H1 (cell line): ENCODE measurements around the gene RUFY1. TPM values are rescaled to one million over a fixed set of nuclear protein-coding genes. Genes with fewer than 3 reads are reported as not detected.

Experiments
- CTCF ChIA-PET: fragments of 300-600 bp; sonication (Branson Sonifier 250); formaldehyde crosslinking; loops from one replicate; lab custom pipeline; 2021; ENCODE audit not compliant: partially characterized antibody; lab: Charles Lee
- POLR2A ChIA-PET: fragments of 300-600 bp; sonication (Branson Sonifier 250); formaldehyde crosslinking; loops from one replicate; lab custom pipeline; 2021; ENCODE audit warnings: inconsistent platforms; ENCODE audit not compliant: partially characterized antibody; lab: Charles Lee
- DNase-seq, 2 experiments: peaks; one replicate each; pipeline versions ENCODE4 v3.0.0 to v3.0.0-alpha.2; 2010 to 2022; ENCODE audit warnings: low spot score in 2 of 2, low read depth in 1 of 2, mixed read lengths in 1 of 2
- FAIRE-seq: peaks from 2 replicates; lab custom pipeline; 2011; peaks lifted over from hg19 to GRCh38; lab: Jason Lieb, UNC
- H2AFZ ChIP-seq: 2 replicates; pipeline ENCODE4 v1.8.1; 2012; ENCODE audit warnings: low read length, inconsistent platforms
- H2AK5ac ChIP-seq: 2 replicates; pipeline ENCODE4 v1.6.1; 2013; ENCODE audit warnings: low read depth, low read length
- H2BK120ac ChIP-seq: replicated peaks from 2 replicates; pipeline ENCODE3; 2013; ENCODE audit warnings: low read depth, low read length, inconsistent platforms
- H2BK12ac ChIP-seq: 2 replicates; pipeline ENCODE4 v1.6.1; 2013; ENCODE audit warnings: low read depth, low read length
- H2BK15ac ChIP-seq: 2 replicates; pipeline ENCODE4 v1.6.1; 2013; ENCODE audit warnings: low read length
- H2BK20ac ChIP-seq: 2 replicates; pipeline ENCODE4 v1.6.1; 2013; ENCODE audit warnings: low read length
- H2BK5ac ChIP-seq: 2 replicates; pipeline ENCODE4 v1.6.1; 2013; ENCODE audit warnings: low read depth, low read length
- H3K14ac ChIP-seq: 2 replicates; pipeline ENCODE4 v1.6.1; 2013; ENCODE audit warnings: inconsistent platforms; ENCODE audit not compliant: insufficient read length
- H3K18ac ChIP-seq: 2 replicates; pipeline ENCODE4 v1.6.1; 2013; ENCODE audit warnings: low read length; ENCODE audit errors: extremely low read depth
- H3K23ac ChIP-seq: 2 replicates; pipeline ENCODE4 v1.6.1; 2013; ENCODE audit warnings: inconsistent platforms; ENCODE audit not compliant: insufficient read length
- H3K23me2 ChIP-seq: 2 replicates; pipeline ENCODE4 v1.6.1; 2013; ENCODE audit warnings: low read depth, low read length
- H3K27ac ChIP-seq: 2 replicates; pipeline ENCODE4 v1.6.1; 2011; ENCODE audit warnings: low read depth, low read length, inconsistent platforms
- H3K27me3 ChIP-seq, 4 experiments: replicated peaks in 1 of 4; 1 replicate in 1 of 4; 2 replicates in 3 of 4; pipeline versions ENCODE4 v1.6.1 to v1.8.1; 2011 to 2013; ENCODE audit warnings: low read length in 3 of 4, mild to moderate bottlenecking in 3 of 4, inconsistent platforms in 2 of 4, mixed read lengths in 2 of 4, moderate library complexity in 1 of 4; ENCODE audit not compliant: control insufficient read depth in 3 of 4, insufficient read depth in 3 of 4; ENCODE audit errors: extremely low read depth in 1 of 4
- H3K36me3 ChIP-seq, 4 experiments: 2 replicates each; pipeline versions ENCODE4 v1.6.1 to v1.8.1; 2011 to 2013; ENCODE audit warnings: mild to moderate bottlenecking in 4 of 4, low read length in 3 of 4, moderate library complexity in 2 of 4, control low read depth in 1 of 4, inconsistent platforms in 1 of 4; ENCODE audit not compliant: insufficient read depth in 4 of 4, control insufficient read depth in 2 of 4
- H3K4ac ChIP-seq: replicated peaks from 2 replicates; pipeline ENCODE3; 2013; ENCODE audit warnings: low read length, low read depth, mixed read lengths, inconsistent platforms; ENCODE audit not compliant: insufficient read length
- H3K4me1 ChIP-seq, 4 experiments: replicated peaks in 1 of 4; 1 replicate in 1 of 4; 2 replicates in 3 of 4; pipeline versions ENCODE4 v1.6.1 to v1.8.1; 2011 to 2013; ENCODE audit warnings: low read length in 3 of 4, inconsistent platforms in 2 of 4, mixed read lengths in 1 of 4; ENCODE audit not compliant: insufficient read depth in 4 of 4, control insufficient read depth in 3 of 4
- H3K4me2 ChIP-seq, 2 experiments: 2 replicates each; pipeline versions ENCODE4 v1.6.1 to v1.8.1; 2011 to 2013; ENCODE audit warnings: low read depth in 2 of 2, low read length in 2 of 2, control low read depth in 1 of 2, inconsistent platforms in 1 of 2, mild to moderate bottlenecking in 1 of 2; ENCODE audit not compliant: insufficient read depth in 1 of 2
- H3K4me3 ChIP-seq, 4 experiments: fragments of 200-600, 300-600 bp in 1 of 4; sonication (generic), shearing (Covaris generic), sonication (Bioruptor Twin) in 1 of 4; 2 replicates each; pipeline versions ENCODE4 v1.5.1 to v1.8.1; 2011 to 2016; ENCODE audit warnings: low read length in 4 of 4, low read depth in 3 of 4, control low read depth in 2 of 4, inconsistent platforms in 2 of 4, mild to moderate bottlenecking in 2 of 4, mixed read lengths in 1 of 4, moderate library complexity in 1 of 4; ENCODE audit not compliant: insufficient read depth in 2 of 4; ENCODE audit errors: extremely low read depth in 1 of 4
- H3K56ac ChIP-seq: replicated peaks from 2 replicates; pipeline ENCODE3; 2013; ENCODE audit warnings: low read depth, mild to moderate bottlenecking, mixed read lengths, low read length, inconsistent platforms; ENCODE audit not compliant: insufficient read length
- H3K79me1 ChIP-seq: 2 replicates; pipeline ENCODE4 v1.6.1; 2013; ENCODE audit warnings: low read depth, low read length, control low read depth
- H3K79me2 ChIP-seq, 2 experiments: 2 replicates each; pipeline versions ENCODE4 v1.6.1 to v1.8.1; 2012 to 2013; ENCODE audit warnings: low read length in 2 of 2, mild to moderate bottlenecking in 2 of 2, inconsistent platforms in 1 of 2; ENCODE audit not compliant: insufficient read depth in 2 of 2, control insufficient read depth in 1 of 2
- H3K9ac ChIP-seq, 4 experiments: replicated peaks in 1 of 4; 1 replicate in 1 of 4; 2 replicates in 3 of 4; pipeline versions ENCODE4 v1.6.1 to v1.8.1; 2011 to 2013; ENCODE audit warnings: low read depth in 3 of 4, low read length in 3 of 4, control low read depth in 2 of 4, mild to moderate bottlenecking in 2 of 4, moderate library complexity in 2 of 4, inconsistent platforms in 1 of 4; ENCODE audit errors: extremely low read depth in 1 of 4
- H3K9me3 ChIP-seq, 2 experiments: 2 replicates each; pipeline versions ENCODE4 v1.6.1 to v1.8.1; 2012 to 2013; ENCODE audit warnings: mild to moderate bottlenecking in 2 of 2, moderate library complexity in 2 of 2, control low read depth in 1 of 2, inconsistent platforms in 1 of 2, low read depth in 1 of 2, low read length in 1 of 2, mixed read lengths in 1 of 2; ENCODE audit not compliant: insufficient read depth in 2 of 2
- H4K20me1 ChIP-seq, 2 experiments: replicated peaks in 1 of 2; 2 replicates each; pipeline versions ENCODE3 to v1.8.1; 2011 to 2013; ENCODE audit warnings: inconsistent platforms in 2 of 2, low read length in 2 of 2, mild to moderate bottlenecking in 1 of 2; ENCODE audit not compliant: insufficient read depth in 2 of 2, control insufficient read depth in 1 of 2
- H4K5ac ChIP-seq: 2 replicates; pipeline ENCODE4 v1.6.1; 2013; ENCODE audit warnings: low read length, low read depth, mixed read lengths, inconsistent platforms; ENCODE audit not compliant: insufficient read length
- H4K8ac ChIP-seq: 2 replicates; pipeline ENCODE4 v1.8.0; 2013; ENCODE audit warnings: mild to moderate bottlenecking, moderate library complexity, low read length, inconsistent platforms; ENCODE audit not compliant: insufficient read depth; ENCODE audit errors: extremely low read depth
- H4K91ac ChIP-seq: replicated peaks from 2 replicates; pipeline ENCODE3; 2013; ENCODE audit warnings: low read length, mixed read lengths, inconsistent platforms; ENCODE audit not compliant: insufficient read length
- BCL11A ChIP-seq, 2 experiments: IDR thresholded peaks; one replicate each; pipeline ENCODE4 v1.6.1; 2011; ENCODE audit warnings: low read depth in 2 of 2, low read length in 2 of 2, mild to moderate bottlenecking in 2 of 2
- CHD2 ChIP-seq: IDR thresholded peaks from 2 replicates; pipeline ENCODE4 v1.6.1; 2012; ENCODE audit warnings: low read length, improper control_type of control experiment
- CTBP2 ChIP-seq: IDR thresholded peaks from 2 replicates; pipeline ENCODE4 v1.7.0; 2011; ENCODE audit warnings: borderline replicate concordance, mild to moderate bottlenecking, moderate library complexity, mixed read lengths, low read length; ENCODE audit not compliant: insufficient read depth, insufficient read length
- KDM5A ChIP-seq: fragments of 200-600 bp; IDR thresholded peaks from 2 replicates; pipeline ENCODE4 v1.7.1; 2012; ENCODE audit warnings: mild to moderate bottlenecking, low read length, inconsistent platforms, mixed read lengths
- SIN3A ChIP-seq, 2 experiments: IDR thresholded peaks in 1 of 2; conservative IDR thresholded peaks in 1 of 2; 2 replicates each; pipeline ENCODE4 v1.6.1; 2011 to 2012; ENCODE audit warnings: low read length in 2 of 2, improper control_type of control experiment in 1 of 2, low read depth in 1 of 2, mild to moderate bottlenecking in 1 of 2
- SP4 ChIP-seq: IDR thresholded peaks from 2 replicates; pipeline ENCODE4 v1.6.1; 2012; ENCODE audit warnings: low read length, inconsistent platforms
- WGBS, 2 experiments: shearing (Covaris generic) in 1 of 2; methylation state at CpG; one replicate each; pipeline versions ENCODE4 v1.1.6 to v1.1.7; 2013 to 2015; ENCODE audit warnings: low lambda C conversion rate in 2 of 2, mixed read lengths in 2 of 2, inconsistent platforms in 1 of 2, low coverage in 1 of 2, missing lambda C conversion rate in 1 of 2; ENCODE audit not compliant: insufficient replicate concordance in 2 of 2, insufficient coverage in 1 of 2, insufficient read length in 1 of 2; ENCODE audit errors: extremely low coverage in 1 of 2, missing lambda C conversion rate in 1 of 2; 5-methylcytosine and 5-hydroxymethylcytosine counted together
- polyA plus RNA-seq, 7 experiments: library from polyadenylated mRNA; depleted of rRNA in 3 of 7; stranded (reverse) in 5 of 7; unstranded in 2 of 7; fragments of >200 nt in 5 of 7; fragments of 200-250 nt in 2 of 7; gene quantifications; 1 replicate in 5 of 7; 2 replicates in 1 of 7; 4 replicates in 1 of 7; pipeline versions ENCODE4 v1.2.1 to v1.2.3, GENCODE V29; 2011 to 2013; ENCODE audit warnings: missing spikeins in 2 of 7, mixed read lengths in 2 of 7
- total RNA-seq: library from RNA; stranded (reverse); fragmentation: NEBNext Ultra II Directional; extraction: Animal tissue kit (Norgen Biotek cat#: 25700); gene quantifications from 2 replicates; pipeline ENCODE4 v1.2.1, GENCODE V29; 2021

The RUFY1 gene
- total and polyA plus RNA-seq, 2 of the 8 experiments (the other 6 are each of a cell fraction or from before 2014, with no cell fraction given) = 22.4 to 29.5 TPM

DNA sequence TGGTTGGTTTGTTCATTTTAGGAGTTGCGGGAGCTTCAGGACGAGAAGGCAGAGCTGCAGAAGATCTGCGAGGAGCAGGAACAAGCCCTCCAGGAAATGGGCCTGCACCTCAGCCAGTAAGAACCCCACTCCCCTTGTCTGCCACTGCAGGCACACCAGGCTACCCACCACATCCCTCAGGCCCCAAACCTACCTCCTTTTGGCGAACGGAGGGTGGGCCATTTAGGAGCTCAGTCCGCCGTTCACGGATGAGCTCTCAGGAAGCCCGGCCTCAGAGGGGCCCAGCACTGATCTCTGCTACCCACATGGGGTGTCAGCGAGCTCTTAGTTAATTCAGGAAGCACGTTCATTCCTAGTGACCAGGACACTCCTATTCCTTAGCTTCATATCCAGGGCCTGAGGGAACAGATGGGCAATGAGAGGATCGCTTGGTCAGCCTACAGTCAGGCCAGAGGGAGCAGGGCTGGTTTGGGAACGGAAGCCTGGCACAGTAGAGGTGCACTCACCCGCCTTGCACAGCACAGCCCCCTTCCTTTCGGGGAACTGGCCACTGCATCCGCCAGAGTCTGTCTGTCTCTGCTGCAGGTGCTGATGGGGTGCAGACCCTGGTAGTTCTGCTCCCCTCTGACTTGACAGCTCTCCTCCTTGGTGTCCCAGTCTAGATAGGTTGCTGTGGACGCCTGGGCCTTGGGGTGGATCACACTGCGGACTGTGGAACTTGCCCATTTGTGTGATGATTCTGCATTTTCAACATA lies 51.7 kb downstream of the RUFY1 start:
- TF ChIP-seq SP4 = no peak
- TF ChIP-seq BCL11A (IDR thresholded peaks at IDR 0.05; ENCODE audit: low read depth in 2 of 2, low read length in 2 of 2) = no peak
- no peak for TF ChIP-seq CHD2
- no peak for TF ChIP-seq CTBP2
- no peak for TF ChIP-seq KDM5A
- no peak for TF ChIP-seq SIN3A (conservative IDR thresholded peaks at IDR 0.05 in 1 of 2, IDR thresholded peaks at IDR 0.05 in 1 of 2; ENCODE audit: low read depth in 1 of 2, low read length in 2 of 2)
- Histone ChIP-seq H2AFZ (no peak overlapping the region), H3K23ac (no peak overlapping the region), H2BK120ac (no peak overlapping the region), H3K27ac (no peak overlapping the region), H3K56ac (no peak overlapping the region), H2BK20ac (no peak overlapping the region), H3K18ac (no peak overlapping the region), H4K8ac (no peak overlapping the region), H3K79me2 (no peaks in the 10 kb centered on the region), H3K9me3 (no peaks in the 10 kb centered on the region), H3K14ac (no peak overlapping the region), H3K79me1 (no peaks in the 10 kb centered on the region), H3K4me1 (no peaks in the 10 kb centered on the region), H2AK5ac (no peak overlapping the region), H4K5ac (no peak overlapping the region), H3K4me2 (no peak overlapping the region), H3K4ac (no peak overlapping the region), H2BK15ac (no peak overlapping the region), H3K9ac (no peak overlapping the region), H3K27me3 (no peaks in the 10 kb centered on the region), H2BK12ac (no peak overlapping the region), H4K91ac (no peak overlapping the region), H4K20me1 (peaks cover 0 to 15% of the 10 kb centered on the region in 2 experiments), H3K4me3 (no peak overlapping the region), H2BK5ac (no peak overlapping the region), H3K23me2 (no peaks in the 10 kb centered on the region), H3K36me3 (peaks cover 22 to 58% (median 47%) of the 10 kb centered on the region in 4 experiments)
- WGBS, 2 experiments = 90% methylated on average over 18 of the region's 18 CpGs; no CpG with 5 or more reads in 1 of the 2 experiments
- POLR2A ChIA-PET = interaction anchor here (0.9 to 3.0 kb wide), 3 partner anchors 8 to 15 kb away, joined by 3 to 7 read pairs (median 4); no protein-coding TSS in a partner anchor
- CTCF ChIA-PET = interaction anchor here (0.8 to 2.0 kb wide), 3 partner anchors 28 to 108 kb away, joined by 3 to 8 read pairs (median 4); no protein-coding TSS in a partner anchor
- FAIRE-seq (no peak), DNase-seq (no peak)
